Hippocampal formation (tissue), 2 donors: Measurements from ENCODE around the gene GHDC.
"Not testable (repeated sequence)": the region's sequence is repeated elsewhere in the genome, so short reads cannot be mapped to it uniquely, and the experiment has no call there.

ENCODE experiments used
- DNase-seq, 2 donors: peaks; one replicate each; lab custom pipeline; 2025; lab: John Stamatoyannopoulos, UW

GHDC gene

DNA sequence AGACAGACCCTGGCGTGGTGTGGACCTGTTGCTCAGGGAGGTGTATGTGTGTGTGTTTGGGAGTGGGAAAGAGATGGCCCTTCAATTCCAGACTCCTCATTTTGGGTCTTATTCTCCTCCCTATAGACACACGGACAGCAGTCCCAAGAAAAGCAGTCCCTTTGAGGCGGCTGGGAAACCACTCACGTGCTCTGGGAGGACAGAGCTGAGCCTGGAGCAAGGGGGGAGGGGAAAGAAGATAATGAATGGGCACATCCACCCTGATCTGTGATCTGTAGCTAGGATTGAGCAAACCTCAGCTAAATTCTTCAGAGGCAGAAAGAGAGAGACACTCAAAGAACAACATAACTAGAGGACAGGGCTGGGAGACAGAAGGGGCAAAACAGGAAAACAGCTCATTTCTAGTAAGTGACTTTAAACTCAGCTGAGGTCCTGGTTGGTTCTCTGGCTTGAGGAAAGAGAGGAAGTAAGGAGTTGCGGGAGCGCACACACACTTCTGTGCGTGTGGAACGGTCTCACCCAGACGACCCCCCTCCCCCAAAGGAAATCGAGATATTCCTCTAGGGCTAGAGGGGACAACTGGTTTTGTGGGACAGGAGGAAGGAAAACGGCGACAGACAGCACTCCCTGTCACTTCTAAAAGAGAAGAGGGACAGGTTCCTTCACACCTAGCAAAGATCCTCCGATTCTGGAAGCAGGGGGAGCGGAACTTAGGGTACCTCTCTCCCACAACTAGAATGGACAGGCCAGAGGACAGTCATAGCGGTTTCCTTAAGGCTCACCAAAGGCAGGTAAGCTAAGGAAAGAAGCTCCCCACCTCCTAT lies 40.2 kb downstream of the GHDC start:
- DNase-seq = no peak

DNA sequence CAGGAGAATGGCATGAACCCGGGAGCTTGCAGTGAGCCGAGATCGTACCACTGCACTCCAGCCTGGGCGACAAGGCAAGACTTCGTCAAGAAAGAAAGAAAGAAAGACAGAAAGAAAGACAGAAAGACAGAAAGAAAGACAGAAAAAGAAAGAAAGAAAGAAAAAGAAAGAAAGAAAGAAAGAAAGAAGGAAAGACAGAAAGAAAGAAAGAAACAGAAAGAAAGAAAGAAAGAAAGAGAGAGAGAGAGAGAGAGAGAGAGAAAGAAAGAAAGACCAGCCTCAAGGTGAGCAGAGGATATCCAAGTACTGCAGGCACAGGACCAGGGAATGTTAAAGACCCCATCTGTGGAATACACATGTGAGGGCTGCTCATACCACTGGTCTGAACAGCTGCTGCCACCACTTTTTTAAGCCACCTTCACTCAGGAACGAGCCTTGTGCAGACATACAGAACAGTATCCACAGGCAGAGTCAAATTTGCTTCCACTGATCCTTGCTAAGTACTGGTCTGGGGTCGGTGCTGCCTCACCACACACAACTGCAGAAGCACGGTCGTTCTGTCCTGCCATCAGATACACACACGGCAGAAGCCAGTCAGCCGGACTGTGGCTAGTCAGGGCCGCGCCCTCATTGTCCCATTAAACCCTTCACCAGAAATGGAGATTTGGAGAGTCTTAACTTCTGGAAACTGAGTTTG lies 47.2 kb downstream of the GHDC start:
- DNase-seq = no peak

DNA sequence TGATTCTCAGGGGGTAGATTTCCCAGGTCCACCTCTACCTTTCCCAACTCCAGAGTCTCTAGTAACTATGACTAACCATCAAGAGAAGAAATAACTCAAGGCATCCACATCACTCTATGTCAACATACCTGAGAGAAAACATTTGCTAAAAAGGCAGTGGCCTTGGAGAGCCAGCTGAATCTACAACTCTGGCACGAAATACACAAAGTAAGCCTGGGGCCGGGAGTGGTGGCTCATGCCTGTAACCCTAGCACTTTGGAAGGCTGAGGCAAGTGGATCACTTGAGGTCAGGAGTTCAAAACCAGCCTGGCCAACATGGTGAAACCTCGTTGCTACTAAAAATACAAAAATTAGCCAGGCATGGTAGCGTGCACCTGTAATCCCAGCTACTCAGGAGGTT lies 51.2 kb downstream of the GHDC start:
- not testable (repeated sequence) for DNase-seq

DNA sequence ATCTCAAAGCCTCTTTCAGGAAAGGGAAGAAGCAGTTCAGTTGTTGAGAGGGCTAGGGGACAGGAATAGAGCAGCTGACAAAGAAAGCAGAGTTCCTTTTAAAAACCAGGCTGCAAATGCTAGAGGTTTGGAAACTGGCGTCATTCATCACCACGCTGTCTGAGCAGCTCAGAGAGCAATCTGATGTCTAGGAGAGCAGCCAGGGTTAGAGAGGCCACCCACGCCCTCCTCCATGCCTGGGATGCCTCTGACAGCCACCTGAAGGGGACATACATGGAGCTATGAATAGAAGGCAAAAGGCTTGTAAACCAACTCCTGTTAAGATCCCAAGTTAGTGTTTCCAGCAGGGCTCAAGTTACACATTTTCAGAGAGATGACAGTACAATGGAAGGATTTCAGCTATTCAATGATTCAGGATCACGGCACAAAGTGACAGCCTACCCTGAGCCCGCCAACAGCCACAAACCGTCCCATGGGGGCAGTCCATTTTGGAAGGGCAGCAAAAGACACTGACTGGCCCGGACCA lies 51.9 kb downstream of the GHDC start:
- no peak for DNase-seq

DNA sequence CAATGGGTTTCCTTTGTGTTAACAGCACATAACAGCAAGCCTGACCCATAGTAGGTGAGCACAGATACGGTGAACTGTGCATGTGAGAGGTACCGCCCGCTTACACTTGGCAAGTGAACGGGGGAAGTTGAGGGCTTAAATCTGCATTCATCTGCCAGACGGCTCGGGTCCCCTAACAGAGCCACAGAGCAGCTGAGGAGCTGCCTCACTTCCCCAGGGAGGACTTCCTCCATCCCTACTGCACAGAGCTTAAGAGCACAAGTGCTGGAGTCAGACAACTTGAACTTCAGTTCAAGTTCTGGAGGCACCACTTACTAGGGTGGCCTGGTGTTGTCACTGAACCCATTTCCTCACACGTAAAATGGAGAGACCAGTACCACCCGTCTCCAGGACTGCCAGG lies 52.9 kb downstream of the GHDC start:
- no peak for DNase-seq

DNA sequence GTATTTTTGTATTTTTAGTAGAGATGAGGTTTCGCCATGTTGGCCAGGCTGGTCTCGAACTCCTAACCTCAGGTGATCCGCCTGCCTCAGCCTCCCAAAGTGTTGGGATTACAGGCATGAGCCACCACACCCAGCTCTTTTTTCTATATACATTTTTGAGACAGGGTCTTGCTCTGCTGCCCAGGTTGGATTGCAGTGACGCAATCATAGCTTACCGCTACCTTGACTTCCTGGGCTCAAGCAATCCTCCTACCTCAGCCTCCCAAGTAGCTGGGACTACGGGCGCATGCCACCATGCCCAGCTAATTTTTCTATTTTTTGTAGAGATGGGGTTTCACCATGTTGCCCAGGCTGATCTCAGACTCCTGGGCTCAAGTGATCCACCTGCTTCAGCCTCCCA lies 53.6 kb downstream of the GHDC start:
- DNase-seq = not testable (repeated sequence)
